HG03521 (cell line): Measurements from ENCODE around the gene RCAN2.
"Not testable (repeated sequence)": the region's sequence is repeated elsewhere in the genome, so short reads cannot be mapped to it uniquely, and the experiment has no call there.

Experiments used
- ATAC-seq: cut with Tn5 transposase; IDR thresholded peaks from one replicate; pipeline ENCODE4 v1.9.1; 2021; ENCODE audit warnings: mild to moderate bottlenecking, moderate library complexity; ENCODE audit not compliant: unreplicated experiment

RCAN2 gene

DNA sequence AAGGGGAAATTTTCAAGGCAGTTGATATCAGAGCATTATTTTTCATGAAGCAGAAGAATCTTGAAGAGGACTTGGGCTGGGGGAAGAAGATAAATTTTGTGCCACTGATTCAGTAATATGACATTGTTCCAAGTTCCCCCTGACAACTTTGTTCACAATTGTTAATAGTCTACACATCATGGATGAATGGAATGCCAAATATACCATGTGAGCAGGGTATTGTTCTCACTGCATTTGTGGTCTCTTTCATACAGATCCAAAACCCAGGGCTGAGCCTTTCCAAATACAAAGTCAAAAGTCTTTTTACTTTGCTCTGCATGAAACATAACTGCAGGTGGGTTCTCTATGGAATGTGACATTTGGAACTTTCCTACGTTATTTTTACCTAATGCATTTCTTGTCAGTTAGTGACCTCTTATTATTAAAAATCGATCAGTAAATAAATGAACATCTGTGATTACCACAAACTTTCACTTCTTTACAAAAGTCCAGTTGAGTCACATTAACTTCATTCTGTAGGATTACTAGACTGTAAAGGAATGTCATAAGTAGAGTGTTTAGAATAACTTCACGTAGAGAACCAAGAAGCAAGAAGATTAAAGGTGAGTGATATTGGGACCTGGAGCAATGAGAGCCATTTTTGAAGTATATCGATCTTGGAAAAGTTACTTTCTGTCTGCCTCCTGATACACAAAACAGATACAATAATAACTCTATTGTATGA lies 100.9 kb downstream of the RCAN2 start:
- ATAC-seq, result no peak

- ATAC-seq, result not testable (repeated sequence)
Observed at GRCh38 chr6:46387728-46388127, 103.5 kb downstream of the RCAN2 start.

- ATAC-seq, result no peak
Observed at GRCh38 chr6:46381579-46381978, 109.7 kb downstream of the RCAN2 start.

DNA sequence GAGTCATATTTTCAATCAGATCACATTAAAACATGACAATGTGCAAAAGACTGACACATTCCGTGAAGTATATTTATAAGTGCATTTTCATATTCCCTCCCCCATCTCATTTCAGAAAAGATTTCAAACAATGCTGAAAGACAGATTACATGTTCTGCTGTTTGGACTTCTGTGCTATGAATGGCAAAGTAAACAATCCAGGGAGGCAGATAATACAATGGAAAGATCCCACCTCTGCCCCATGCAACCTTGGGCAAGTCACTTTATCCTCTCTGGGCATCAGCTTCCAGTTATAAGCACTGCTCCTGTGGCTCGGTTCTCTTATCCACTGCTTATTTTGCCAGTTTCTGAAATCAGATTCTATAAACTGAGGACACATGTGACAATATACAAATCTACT lies 110.2 kb downstream of the RCAN2 start:
- no peak for ATAC-seq

DNA sequence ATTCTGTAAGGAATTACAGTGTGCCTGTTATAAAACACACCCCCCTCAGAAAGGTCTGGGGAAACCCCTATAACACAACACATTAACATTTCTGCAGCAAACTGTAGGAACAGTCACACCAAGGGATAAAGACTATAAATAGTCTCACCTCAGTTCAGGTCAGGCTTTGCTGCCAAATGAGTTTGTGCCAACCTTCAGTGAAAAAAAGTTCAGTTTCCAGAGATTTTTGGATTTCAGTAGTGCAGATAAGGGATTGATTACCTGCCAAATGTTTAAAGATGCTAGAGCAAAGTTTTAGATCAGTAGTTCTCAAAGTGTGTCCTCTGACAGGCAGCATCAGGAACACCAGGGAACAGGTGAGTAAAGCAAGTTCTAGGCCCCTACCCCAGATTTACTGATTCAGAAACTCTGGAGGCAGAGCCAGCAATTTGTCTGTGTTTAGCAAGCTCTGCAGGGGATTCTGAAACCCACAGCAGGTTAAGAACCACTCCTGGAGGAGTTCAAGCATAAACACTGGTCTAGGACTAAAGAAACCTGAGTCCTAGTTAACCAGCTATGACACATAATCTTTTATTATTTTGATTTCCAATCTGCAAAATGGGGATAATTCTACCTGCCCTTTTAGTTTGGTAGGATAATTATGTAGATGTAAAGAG lies 111.0 kb downstream of the RCAN2 start:
- ATAC-seq, result no peak

- no peak for ATAC-seq
Observed at GRCh38 chr6:46378882-46379416, 112.3 kb downstream of the RCAN2 start.

GRCh38 chr6:46378161-46378881 lies 112.9 kb downstream of the RCAN2 start:
- no peak for ATAC-seq

- no peak for ATAC-seq
Observed at GRCh38 chr6:46377209-46377608, 114.0 kb downstream of the RCAN2 start.

GRCh38 chr6:46376562-46377061 lies 114.6 kb downstream of the RCAN2 start:
- peak; percentile 89 for ATAC-seq

GRCh38 chr6:46370622-46371021 lies 120.6 kb downstream of the RCAN2 start:
- no peak for ATAC-seq

DNA sequence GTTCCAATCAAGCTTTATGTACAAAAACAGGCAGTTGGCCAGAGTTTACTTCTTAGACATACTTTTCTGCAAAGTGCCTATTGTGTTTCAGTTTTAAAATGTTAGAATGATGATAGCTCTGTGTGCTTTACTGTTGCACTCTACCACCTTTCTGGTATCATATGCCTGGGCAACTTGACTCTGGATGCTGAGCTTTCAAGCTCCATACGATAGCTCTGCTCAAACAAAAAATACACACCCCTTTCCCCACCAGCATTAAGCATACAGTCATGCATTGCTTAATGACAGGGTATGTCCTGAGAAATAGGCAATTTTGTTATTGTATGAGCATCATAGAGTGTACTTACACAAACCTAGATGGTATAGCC lies 123.1 kb downstream of the RCAN2 start:
- no peak for ATAC-seq

DNA sequence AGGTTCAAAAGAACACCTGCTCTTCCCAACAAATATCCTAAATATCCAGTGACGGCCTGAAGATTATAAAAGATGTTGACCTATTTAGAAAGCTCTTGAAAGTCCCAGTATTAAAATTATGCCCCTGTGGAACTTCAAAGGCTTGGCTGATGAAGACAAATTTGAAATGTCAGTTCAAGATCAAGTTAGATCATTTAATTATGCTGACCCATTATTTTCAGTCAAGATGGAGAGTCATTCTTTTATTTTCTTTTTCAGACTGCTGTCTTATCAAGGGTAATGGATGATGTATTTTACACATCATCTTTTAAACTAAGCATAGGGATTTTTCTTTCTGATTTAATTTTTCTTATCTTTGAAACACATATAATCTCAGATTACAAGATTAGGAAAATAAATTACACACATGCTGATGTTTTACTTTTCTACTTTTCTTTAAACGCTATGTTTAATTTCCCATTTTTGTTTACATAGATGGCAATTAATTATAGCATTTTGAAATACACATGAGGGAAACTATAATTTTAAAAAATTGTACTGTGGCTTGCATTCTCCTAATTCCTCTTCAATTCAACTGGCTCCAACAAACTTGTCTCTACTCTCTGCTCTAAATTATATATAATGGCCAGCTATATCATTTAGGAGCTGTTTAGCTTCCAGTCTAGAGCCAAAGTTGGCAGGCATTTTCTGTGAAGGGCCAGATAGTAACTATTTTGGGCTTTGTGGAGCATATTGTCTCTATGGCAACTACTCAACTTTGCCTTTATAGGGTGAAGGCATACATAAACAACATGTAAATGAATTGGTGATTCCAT lies 123.7 kb downstream of the RCAN2 start:
- no peak for ATAC-seq

- ATAC-seq, result no peak
Observed at GRCh38 chr6:46366190-46366900, 124.9 kb downstream of the RCAN2 start.

DNA sequence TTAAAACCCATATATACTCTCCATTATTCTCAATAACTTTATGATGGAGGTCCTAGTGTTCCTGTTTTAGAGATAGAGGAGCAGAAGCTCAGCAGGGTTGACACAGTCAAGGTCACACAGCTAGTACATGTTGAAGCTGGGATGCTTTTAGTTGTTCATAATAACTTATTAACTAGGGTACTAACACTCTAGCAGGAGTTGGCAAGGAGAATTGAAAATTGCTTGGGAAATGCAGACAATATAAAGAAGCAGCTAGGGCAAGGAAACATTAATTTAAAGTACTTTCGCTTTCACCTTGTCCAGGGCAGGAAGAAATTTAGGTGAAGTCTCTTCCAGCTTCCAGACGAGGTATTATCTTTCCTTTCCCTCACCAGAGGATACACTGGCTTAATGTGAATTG lies 133.7 kb downstream of the RCAN2 start:
- ATAC-seq, result no peak

GRCh38 chr6:46356543-46356942 lies 134.7 kb downstream of the RCAN2 start:
- ATAC-seq, result no peak

DNA sequence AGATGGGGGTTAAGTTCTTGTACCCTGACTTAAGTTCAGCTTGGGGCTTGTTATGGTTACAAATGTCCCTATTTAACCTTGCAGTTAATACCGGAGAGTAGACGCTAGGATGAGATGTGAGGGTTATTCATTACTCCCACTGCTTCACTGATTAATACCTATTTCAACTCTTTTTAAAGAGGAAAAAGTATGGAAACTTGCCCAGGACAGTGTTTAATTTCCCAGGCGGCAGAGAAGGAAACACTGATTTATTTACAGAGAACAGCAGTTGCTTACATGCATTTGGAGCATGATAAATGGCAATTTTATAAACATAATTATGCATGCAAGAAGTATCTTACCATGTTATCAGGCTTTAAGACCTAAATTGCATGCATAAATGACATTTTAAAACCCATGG lies 137.7 kb downstream of the RCAN2 start:
- ATAC-seq, result no peak

- ATAC-seq, result no peak
Observed at GRCh38 chr6:46352541-46353268, 138.5 kb downstream of the RCAN2 start.

DNA sequence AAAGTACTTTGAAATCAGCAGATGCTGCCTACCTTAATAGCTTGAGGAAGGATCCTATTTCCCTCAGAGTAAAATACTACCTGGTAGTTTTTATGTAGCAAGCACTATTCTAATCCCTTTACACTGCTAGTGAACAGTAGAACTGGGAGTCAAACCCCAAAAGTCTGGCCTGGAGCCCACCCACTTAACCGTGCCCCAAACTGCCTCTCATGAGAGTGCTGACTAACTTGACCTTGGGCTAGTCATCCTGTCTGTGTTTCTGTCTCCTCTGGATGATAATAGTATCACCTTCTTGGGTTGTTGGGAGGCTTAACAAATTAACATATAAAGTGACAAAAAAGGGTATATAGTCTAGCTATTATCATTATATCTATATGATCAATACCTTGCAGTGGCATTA lies 140.5 kb downstream of the RCAN2 start:
- ATAC-seq, result no peak

GRCh38 chr6:46347669-46348068 lies 143.6 kb downstream of the RCAN2 start:
- ATAC-seq, result peak; percentile 82
